ENCODE measurements around the gene ATP2C2.

DNA sequence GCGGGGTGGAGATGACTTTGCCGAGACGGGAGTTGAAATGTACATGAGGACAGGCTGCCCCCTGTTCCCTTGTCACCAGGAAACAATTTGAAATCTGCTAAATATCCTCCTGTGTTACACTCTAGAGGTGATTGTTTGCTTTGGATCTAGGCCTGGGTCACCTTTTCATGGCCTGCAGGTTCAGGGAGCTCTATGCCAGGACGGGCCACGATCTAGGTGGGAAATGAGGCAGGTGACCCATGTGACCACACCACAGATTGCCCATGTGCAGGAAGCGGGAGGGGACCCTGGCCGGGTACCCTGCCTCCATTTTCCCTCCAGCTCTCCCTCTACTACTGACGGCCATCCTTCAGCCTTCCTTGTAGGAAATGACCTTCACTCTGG is 92.7 kb downstream of the ATP2C2 start:
- no peak for TF ChIP-seq POLR2AphosphoS5 (IDR thresholded peaks at IDR 0.05; ENCODE audit: borderline replicate concordance, low read depth, low read length)
- no peak for TF ChIP-seq EZH2 (IDR thresholded peaks at IDR 0.05)
